Measurements from ENCODE around the gene C12orf57. TPM values are rescaled to one million over a fixed set of nuclear protein-coding genes. Genes with fewer than 3 reads are reported as not detected.
A peak's percentile ranks its signal among the peaks of the same experiment; 100 is the strongest.

Gene C12orf57
- total RNA-seq (2021; fragmentation: NEBNext Ultra II Directional; extraction: Animal tissue kit (Norgen Biotek cat#: 25700)) (174 and 185 TPM in 2 replicates), polyA plus RNA-seq (2011; rRNA removed) (993 and 1,124 TPM in 2 replicates), polyA minus RNA-seq (2011; rRNA and poly(A)+ RNA removed) (66.6 and 106 TPM in 2 replicates)
- 811 TPM for polyA plus RNA-seq (2011; cell fraction: cytosol; rRNA removed)
- polyA plus RNA-seq (2011; cell fraction: nucleus; rRNA removed) = 653 TPM
- polyA plus RNA-seq (2012, experiment 1 of 2) = 167 to 390 TPM (median 374 TPM) in 4 replicates
- 596 TPM for polyA plus RNA-seq (2012, experiment 2 of 2)
- polyA plus RNA-seq (2013, experiment 1 of 2) = 206 TPM
- 192 TPM for polyA plus RNA-seq (2013, experiment 2 of 2)
- polyA minus RNA-seq (2011; cell fraction: cytosol; rRNA and poly(A)+ RNA removed) = 76.3 TPM
- polyA minus RNA-seq (2011; cell fraction: nucleus; rRNA and poly(A)+ RNA removed) = 112 TPM
- long read RNA-seq, experiment 1, transcript C12orf57-202 (3 exons, 662 nt) = minor isoform, 17 of 190 reads
- long read RNA-seq, experiment 1, transcript C12orf57-201 (3 exons, 560 nt) = major isoform, 162 of 190 reads
- long read RNA-seq, experiment 1, partial matches to known transcripts = 6 of 190 reads
- long read RNA-seq, experiment 1, other reads (novel, unspliced or antisense) = 2 of 190 reads
- long read RNA-seq, experiment 2, partial matches to known transcripts = 0 of 5 reads
- long read RNA-seq, experiment 2, other reads (novel, unspliced or antisense) = 0 of 5 reads

DNA sequence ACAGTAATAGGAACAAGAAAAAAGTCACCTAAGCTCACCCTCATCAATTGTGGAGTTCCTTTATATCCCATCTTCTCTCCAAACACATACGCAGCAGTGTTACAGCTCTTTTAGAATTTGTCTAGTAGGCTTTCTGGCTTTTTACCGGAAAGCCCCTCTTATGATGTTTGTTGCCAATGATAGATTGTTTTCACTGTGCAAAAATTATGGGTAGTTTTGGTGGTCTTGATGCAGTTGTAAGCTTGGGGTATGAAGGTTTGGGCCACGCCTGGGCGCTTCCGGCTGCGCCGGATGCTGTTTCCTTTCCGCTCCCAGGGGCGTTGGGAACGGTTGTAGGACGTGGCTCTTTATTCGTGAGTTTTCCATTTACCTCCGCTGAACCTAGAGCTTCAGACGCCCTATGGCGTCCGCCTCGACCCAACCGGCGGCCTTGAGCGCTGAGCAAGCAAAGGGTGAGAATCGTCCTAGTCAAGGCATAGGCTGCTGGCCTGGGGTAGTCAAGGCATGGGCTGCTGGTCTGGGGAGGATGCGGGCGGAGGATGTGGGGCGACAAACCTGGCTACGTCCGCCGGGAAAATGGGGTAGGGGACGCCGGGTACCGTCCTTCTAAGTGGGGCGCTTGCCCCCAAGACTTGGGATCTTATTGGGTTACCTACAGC lies at the start of gene C12orf57, which contains the start of gene RNU7-1:
TSS of gene C12orf57 (plus strand) at position 301 of the 659 bp plus-strand sequence. CDS start at position 401, 100 bp downstream.
TSS of gene RNU7-1 (plus strand) at position 95 of the 659 bp plus-strand sequence.
- Histone ChIP-seq H3K4me1 (replicated peaks in 1 of 4; ENCODE audit: control insufficient read depth in 3 of 4, insufficient read depth in 4 of 4, low read length in 3 of 4) (peaks cover 6 to 20% (median 15%) of the 10 kb centered on the region in 4 experiments), H2BK20ac (ENCODE audit: low read length) (0 out of 2 replicates have a peak within 1 kb of the TSS, but pooled peaks have one; percentile 66), H3K27me3 (replicated peaks in 1 of 4; ENCODE audit: control insufficient read depth in 3 of 4, extremely low read depth in 1 of 4, insufficient read depth in 3 of 4, low read length in 3 of 4) (no peaks in the 10 kb centered on the region), H3K4me3 (ENCODE audit: extremely low read depth in 1 of 4, insufficient read depth in 2 of 4, low read depth in 3 of 4, low read length in 4 of 4) (peak within 1 kb of the TSS; percentile 57 to 91 (median 83)), H2AK5ac (ENCODE audit: low read depth, low read length) (peak within 1 kb of the TSS; percentile 53; the same call in 1 of the 2 replicates), H3K9me3 (ENCODE audit: insufficient read depth in 2 of 2, low read depth in 1 of 2, low read length in 1 of 2) (no peaks in the 10 kb centered on the region), H4K91ac (replicated peaks; ENCODE audit: insufficient read length, low read length) (peak within 1 kb of the TSS; percentile 100), H3K4ac (replicated peaks; ENCODE audit: insufficient read length, low read depth, low read length) (peak within 1 kb of the TSS; percentile 100), H4K5ac (ENCODE audit: insufficient read length, low read depth, low read length) (peak within 1 kb of the TSS; percentile 93), H2BK120ac (replicated peaks; ENCODE audit: low read depth, low read length) (peak within 1 kb of the TSS; percentile 62), H3K27ac (ENCODE audit: low read depth, low read length) (peak within 1 kb of the TSS; percentile 90), H3K4me2 (ENCODE audit: insufficient read depth in 1 of 2, low read depth in 2 of 2, low read length in 2 of 2) (peak within 1 kb of the TSS; percentile 56 to 92), H2BK15ac (ENCODE audit: low read length) (peak within 1 kb of the TSS; percentile 100; the same call in 1 of the 2 replicates), H3K23me2 (ENCODE audit: low read depth, low read length) (peaks cover 11% of the 10 kb centered on the region), H2BK12ac (ENCODE audit: low read depth, low read length) (peak within 1 kb of the TSS; percentile 93), H3K23ac (ENCODE audit: insufficient read length) (no peak within 1 kb of the TSS), H3K79me1 (ENCODE audit: low read depth, low read length) (no peaks in the 10 kb centered on the region; the same call in 1 of the 2 replicates), H3K79me2 (ENCODE audit: control insufficient read depth in 1 of 2, insufficient read depth in 2 of 2, low read length in 2 of 2) (no peaks in the 10 kb centered on the region; a peak in 1 of 4 replicates), H2AFZ (ENCODE audit: low read length) (no peak within 1 kb of the TSS), H3K18ac (ENCODE audit: extremely low read depth, low read length) (peak within 1 kb of the TSS; percentile 99), H4K20me1 (replicated peaks in 1 of 2; ENCODE audit: control insufficient read depth in 1 of 2, insufficient read depth in 2 of 2, low read length in 2 of 2) (peaks cover 2 to 5% of the 10 kb centered on the region in 2 experiments), H3K36me3 (ENCODE audit: control insufficient read depth in 2 of 4, insufficient read depth in 4 of 4, low read length in 3 of 4) (peaks cover 6 to 13% (median 9%) of the 10 kb centered on the region in 4 experiments; a peak in 7 of 8 replicates), H3K9ac (replicated peaks in 1 of 4; ENCODE audit: extremely low read depth in 1 of 4, low read depth in 3 of 4, low read length in 3 of 4) (peak within 1 kb of the TSS; percentile 76 to 91 (median 86)), H4K8ac (ENCODE audit: extremely low read depth, insufficient read depth, low read length) (peak within 1 kb of the TSS; percentile 96), H3K56ac (replicated peaks; ENCODE audit: insufficient read length, low read depth, low read length) (peak within 1 kb of the TSS; percentile 97), H3K14ac (ENCODE audit: insufficient read length) (no peak within 1 kb of the TSS), H2BK5ac (ENCODE audit: low read depth, low read length) (peak within 1 kb of the TSS; percentile 99)
- DNase-seq (ENCODE audit: low read depth in 1 of 2, low spot score in 2 of 2) (peak in 1 of 2 experiments; percentile 91), FAIRE-seq (no peak)
- POLR2A ChIA-PET (ENCODE audit: partially characterized antibody) = interaction anchor here (0.6 to 44.0 kb wide), 64 partner anchors 8 to 696 kb away, joined by 3 to 1596 read pairs (median 4); partner anchors contain the start of genes ATN1, C1R, C1RL and CDCA3
- CTCF ChIA-PET (ENCODE audit: partially characterized antibody) = interaction anchor here (1.0 to 20.2 kb wide), 20 partner anchors 9 to 247 kb away, joined by 3 to 277 read pairs (median 5); partner anchors contain the start of genes ATN1, C1RL, SPSB2 and TPI1
- WGBS, 2 experiments (ENCODE audit: extremely low coverage in 1 of 2, insufficient coverage in 1 of 2, insufficient read length in 1 of 2, insufficient replicate concordance in 2 of 2, low coverage in 1 of 2, low lambda C conversion rate in 2 of 2, missing lambda C conversion rate in 1 of 2) = 1% methylated on average over 31 of the region's 31 CpGs; no CpG with 5 or more reads in 1 of the 2 experiments
- TF ChIP-seq SAP30 (IDR thresholded peaks at IDR 0.05; ENCODE audit: insufficient read depth, insufficient replicate concordance, low read length) (peak; percentile 31), NRF1 (IDR thresholded peaks at IDR 0.05; ENCODE audit: low read depth, low read length) (0 out of 2 replicates have a peak, but pooled peaks have one; percentile 14), TAF7 (optimal IDR thresholded peaks at IDR 0.05; ENCODE audit: borderline replicate concordance, low read depth, low read length) (peak; percentile 100)

Data from H1 (cell line).